ENCODE data around the gene ST8SIA6. TPM values are rescaled to one million over a fixed set of nuclear protein-coding genes. Genes with fewer than 3 reads are reported as not detected.

Gene ST8SIA6
- total and polyA plus RNA-seq, 9 of the 15 experiments (the other 6 are each of a cell fraction or from before 2014, with no cell fraction given): 0.69 to 6.7 (median 5.0) TPM

GRCh38 chr10:17414484-17414883 lies 39.9 kb downstream of the ST8SIA6 start:
- 69% methylated on average over 1 of the region's 1 CpG for WGBS (ENCODE audit: insufficient coverage, low coverage, missing lambda C conversion rate)
- no peak overlapping the region for H2AFZ ChIP-seq (ENCODE audit: low read depth, low read length)
- intact Hi-C loops (cut with micrococcal nuclease) (loop anchor here (5.0 kb wide), 1 partner anchor 122 kb away; no protein-coding TSS in a partner anchor), in situ Hi-C loops (cut with MboI) (no loop called here)
- ATAC-seq (no peak), FAIRE-seq (no peak), DNase-seq (ENCODE audit: extremely low read depth in 1 of 4, low spot score in 3 of 4) (no peak)
- no TSS peak for BruUV-seq (replicated peaks)
- TF ChIP-seq SUPT5H (IDR thresholded peaks at IDR 0.05) (no peak), ZNF655 (CRISPR knock-in tag; IDR thresholded peaks at IDR 0.05) (no peak), TEAD1 (CRISPR knock-in tag; IDR thresholded peaks at IDR 0.05) (no peak), HDGF (IDR thresholded peaks at IDR 0.05) (no peak), ZNF699 (CRISPR knock-in tag; IDR thresholded peaks at IDR 0.05; ENCODE audit: insufficient replicate concordance) (no peak), JUND (IDR thresholded peaks at IDR 0.05; ENCODE audit: borderline replicate concordance, low read depth, low read length) (0 out of 2 replicates have a peak, but pooled peaks have one; percentile 0), JUND (tag; IDR thresholded peaks at IDR 0.05; ENCODE audit: borderline replicate concordance, low read depth, low read length) (no peak), ZBTB11 (CRISPR knock-in tag; IDR thresholded peaks at IDR 0.05) (0 out of 6 replicates have a peak, but pooled peaks of 1 of the 3 experiments have one; percentile 14), MYC (IDR thresholded peaks at IDR 0.05; ENCODE audit: low read depth, low read length) (no peak), MYC (CRISPR knock-in tag; IDR thresholded peaks at IDR 0.05; ENCODE audit: borderline replicate concordance, low read depth) (no peak), SLC30A9 (CRISPR knock-in tag; IDR thresholded peaks at IDR 0.05) (no peak)
- H3K9ac ChIP-seq (ENCODE audit: insufficient read depth in 1 of 2, low read depth in 2 of 2, low read length in 2 of 2): no peak overlapping the region
- H3K4me3 ChIP-seq: no peak overlapping the region
- H3K9me3 ChIP-seq (replicated peaks; ENCODE audit: control insufficient read depth, insufficient read depth, low read depth, low read length): no peaks in the 10 kb centered on the region
- H3K4me1 ChIP-seq (replicated peaks in 1 of 2; ENCODE audit: control insufficient read depth in 2 of 2, insufficient read depth in 2 of 2, low read length in 2 of 2): peaks cover 19 to 51% of the 10 kb centered on the region in 2 experiments; a peak in 4 of 5 replicates
- CTCF ChIA-PET (ENCODE audit: low intra/inter-chr PET ratio): no interaction called here
- peaks cover 8% of the 10 kb centered on the region; the same call in 2 of the 3 replicates for H3K36me3 ChIP-seq (ENCODE audit: control insufficient read depth, insufficient read depth, low read length)
- H4K20me1 ChIP-seq (replicated peaks; ENCODE audit: control insufficient read depth, insufficient read depth, low read length): no peaks in the 10 kb centered on the region
- no peaks in the 10 kb centered on the region for H3K9me1 ChIP-seq (ENCODE audit: control insufficient read depth, insufficient read depth, low read length)
- POLR2A ChIA-PET: interaction anchor here (0.7 to 0.9 kb wide), 2 partner anchors 14 to 41 kb away, joined by 3 read pairs; no protein-coding TSS in a partner anchor
- H3K4me2 ChIP-seq (ENCODE audit: insufficient read depth, low read length): no peak overlapping the region
- H3K79me2 ChIP-seq (ENCODE audit: control insufficient read depth, insufficient read depth, low read length): no peaks in the 10 kb centered on the region
- no peaks in the 10 kb centered on the region for H3K27me3 ChIP-seq (ENCODE audit: control insufficient read depth in 2 of 2, insufficient read depth in 2 of 2, low read length in 2 of 2)
- no peak overlapping the region for H3K27ac ChIP-seq (ENCODE audit: extremely low read depth, low read depth, low read length)

Data from K562 (cell line).